UCSD-AML1 (cell line): ENCODE measurements around the gene GPSM1.

Source experiments
- DNase-seq: peaks from one replicate; lab custom pipeline; 2025; ENCODE audit not compliant: unreplicated experiment; lab: John Stamatoyannopoulos, UW

GPSM1 gene

GRCh38 chr9:136327304-136327974 is at the start of gene GPSM1:
GPSM1 (plus strand) TSS chr9:136327539; CDS start chr9:136327696, 157 bp downstream.
- DNase-seq = peak; percentile 72

- DNase-seq = no peak
Measured at GRCh38 chr9:136277746-136278145, 49.6 kb upstream of the GPSM1 start.

GRCh38 chr9:136278221-136278620 is 49.1 kb upstream of the GPSM1 start:
- DNase-seq = no peak

- no peak for DNase-seq
Measured at GRCh38 chr9:136278894-136279293, 48.4 kb upstream of the GPSM1 start.

- no peak for DNase-seq
Measured at GRCh38 chr9:136279471-136279870, 47.9 kb upstream of the GPSM1 start.

- no peak for DNase-seq
Measured at GRCh38 chr9:136280535-136281315, 46.6 kb upstream of the GPSM1 start.

GRCh38 chr9:136281421-136282271 is 45.7 kb upstream of the GPSM1 start:
- DNase-seq = no peak

GRCh38 chr9:136282272-136282861 is 45.0 kb upstream of the GPSM1 start:
- DNase-seq = no peak

GRCh38 chr9:136283291-136284235 is 43.8 kb upstream of the GPSM1 start:
- peak; percentile 68 for DNase-seq

- no peak for DNase-seq
Measured at GRCh38 chr9:136284311-136284710, 43.0 kb upstream of the GPSM1 start.

- DNase-seq = no peak
Measured at GRCh38 chr9:136284951-136285350, 42.4 kb upstream of the GPSM1 start.

GRCh38 chr9:136285501-136286358 is 41.6 kb upstream of the GPSM1 start:
- DNase-seq = no peak

GRCh38 chr9:136286359-136286986 is 40.9 kb upstream of the GPSM1 start:
- DNase-seq = no peak

GRCh38 chr9:136286987-136287379 is 40.4 kb upstream of the GPSM1 start:
- DNase-seq = no peak

GRCh38 chr9:136287960-136288753 is 39.2 kb upstream of the GPSM1 start:
- no peak for DNase-seq

GRCh38 chr9:136289651-136290507 is 37.5 kb upstream of the GPSM1 start:
- DNase-seq = no peak

GRCh38 chr9:136290508-136291000 is 36.8 kb upstream of the GPSM1 start:
- DNase-seq = no peak
